RCC 7860 (cell line): ENCODE data around the gene PVRIG.
A peak's percentile ranks its signal among the peaks of the same experiment; 100 is the strongest.
"Not testable (repeated sequence)": the region's sequence is repeated elsewhere in the genome, so short reads cannot be mapped to it uniquely, and the experiment has no call there.

ENCODE experiments used
- DNase-seq: peaks from one replicate; pipeline ENCODE4 v3.0.0-alpha.2; 2015; ENCODE audit warnings: low spot score
- FAIRE-seq: peaks from 2 replicates; lab custom pipeline; 2012; peaks lifted over from hg19 to GRCh38; lab: Jason Lieb, UNC

The PVRIG gene

DNA sequence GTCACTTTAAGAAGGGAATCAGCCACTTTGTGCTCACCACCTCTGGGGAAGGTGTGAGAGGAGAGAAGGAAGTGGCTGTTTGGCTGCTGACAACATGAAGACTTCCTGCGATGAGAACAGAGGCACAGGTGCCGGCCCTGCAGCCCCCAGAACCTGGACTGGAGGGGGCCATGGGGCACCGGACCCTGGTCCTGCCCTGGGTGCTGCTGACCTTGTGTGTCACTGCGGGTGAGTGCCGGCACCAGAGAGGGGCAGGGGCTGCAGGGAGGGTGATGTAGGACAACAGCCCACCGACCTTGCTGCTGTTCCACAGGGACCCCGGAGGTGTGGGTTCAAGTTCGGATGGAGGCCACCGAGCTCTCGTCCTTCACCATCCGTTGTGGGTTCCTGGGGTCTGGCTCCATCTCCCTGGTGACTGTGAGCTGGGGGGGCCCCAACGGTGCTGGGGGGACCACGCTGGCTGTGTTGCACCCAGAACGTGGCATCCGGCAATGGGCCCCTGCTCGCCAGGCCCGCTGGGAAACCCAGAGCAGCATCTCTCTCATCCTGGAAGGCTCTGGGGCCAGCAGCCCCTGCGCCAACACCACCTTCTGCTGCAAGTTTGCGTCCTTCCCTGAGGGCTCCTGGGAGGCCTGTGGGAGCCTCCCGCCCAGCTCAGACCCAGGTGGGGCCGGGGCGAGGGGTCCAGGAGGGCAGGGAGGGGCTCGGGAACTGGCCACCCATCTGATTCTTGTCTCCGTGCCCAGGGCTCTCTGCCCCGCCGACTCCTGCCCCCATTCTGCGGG lies at the start of gene PVRIG:
PVRIG (plus strand) TSS at position 149 of the 785 bp plus-strand sequence; CDS start at position 171, 22 bp downstream.
- FAIRE-seq, DNase-seq: not testable (repeated sequence)

DNA sequence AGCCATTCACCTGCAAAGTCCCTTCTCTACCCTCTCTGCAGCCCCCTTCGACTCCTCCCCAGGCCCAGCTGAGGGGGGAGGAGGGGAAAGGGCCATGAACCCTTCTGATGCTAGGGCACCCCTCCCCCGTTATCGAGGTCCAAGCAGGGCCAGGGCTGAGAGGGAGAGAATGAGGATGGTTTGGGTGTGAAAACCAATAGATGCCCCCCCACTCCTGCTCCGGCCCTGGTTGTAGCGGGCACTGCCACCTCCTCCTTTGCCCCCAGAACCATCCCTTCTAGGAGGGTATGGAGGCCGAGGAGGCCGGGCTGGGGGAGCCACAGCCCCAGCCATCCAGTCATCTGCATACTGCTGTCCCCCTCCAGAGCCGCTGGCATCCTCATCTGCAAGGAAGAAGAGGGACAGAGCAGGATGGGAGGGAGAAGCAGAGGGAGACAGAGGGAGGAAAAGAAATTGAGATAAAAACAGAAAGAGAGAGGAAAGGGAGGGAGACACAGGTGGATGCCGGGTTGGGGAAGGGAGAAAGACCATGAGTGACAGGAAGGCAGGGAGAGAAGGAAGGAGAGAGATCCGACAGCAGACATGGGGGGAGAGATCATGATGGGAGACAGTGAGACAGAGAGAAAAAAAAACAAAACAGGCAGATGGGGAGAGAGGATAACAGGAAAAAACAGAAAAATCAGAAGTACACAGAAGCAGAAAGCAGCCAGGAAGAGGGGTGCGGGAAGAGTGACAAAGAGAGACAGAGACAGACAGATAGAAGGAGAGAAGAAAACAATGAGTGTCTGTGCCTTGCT lies 49.5 kb upstream of the PVRIG start:
- DNase-seq (no peak), FAIRE-seq (no peak)

- no peak for FAIRE-seq
- DNase-seq, result no peak
Observed at GRCh38 chr7:100171087-100171681, 48.6 kb upstream of the PVRIG start.

DNA sequence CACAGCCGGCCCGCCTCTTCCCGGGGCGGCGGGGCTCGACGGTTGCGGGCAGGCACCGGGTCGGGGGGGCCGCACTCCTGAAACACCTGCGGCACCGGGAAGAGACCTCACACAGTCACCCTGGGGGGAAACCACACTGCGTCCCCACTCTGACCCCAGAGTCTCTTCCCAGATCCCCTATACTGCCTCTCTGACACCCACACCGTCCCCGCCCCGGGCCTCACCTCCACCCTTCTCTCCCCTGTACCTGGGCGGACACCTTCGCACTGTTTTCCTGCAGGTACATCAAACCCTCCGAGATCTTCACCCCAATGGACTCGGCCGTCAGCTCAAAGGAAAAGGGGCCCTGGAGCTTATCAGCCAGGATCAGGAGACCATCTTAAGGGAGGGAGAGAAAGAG lies 47.9 kb upstream of the PVRIG start:
- no peak for FAIRE-seq

DNA sequence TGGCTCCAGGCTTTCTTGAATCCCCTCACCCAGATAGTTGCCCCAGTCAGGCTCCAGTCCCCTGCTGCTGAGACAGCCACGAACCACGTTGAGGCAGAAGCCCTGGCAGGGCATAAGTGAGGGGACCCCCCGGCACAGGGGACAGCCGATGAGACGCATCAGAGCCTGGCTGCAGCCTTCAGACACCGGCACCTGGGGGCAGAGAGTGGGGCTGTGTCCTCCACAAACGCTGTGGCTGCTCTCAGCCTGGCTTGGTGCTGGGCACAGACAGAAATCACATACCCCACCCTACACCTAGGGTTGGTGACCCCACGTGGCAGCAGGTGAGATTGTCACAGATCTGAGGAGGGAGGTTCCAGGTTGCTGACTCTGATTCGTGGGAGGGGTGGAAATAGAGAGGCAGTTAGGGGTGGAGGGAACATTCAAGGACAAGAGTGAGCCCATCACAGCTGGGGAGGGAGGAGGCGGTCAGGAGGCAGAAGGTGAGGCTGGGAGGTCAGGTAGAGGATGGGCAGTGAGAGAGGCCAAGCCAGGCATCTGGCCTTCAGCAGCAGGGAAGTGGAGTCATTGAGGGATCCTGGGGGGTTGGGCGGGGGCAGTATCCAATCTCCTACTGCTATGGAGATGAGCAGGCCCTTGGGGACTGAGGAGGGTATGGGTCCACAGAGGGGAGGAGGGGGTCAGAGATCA lies 45.8 kb upstream of the PVRIG start:
- DNase-seq (no peak), FAIRE-seq (no peak)

More for the DNA sequence above, 47.9 kb upstream of the PVRIG start:
- no peak for DNase-seq

DNA sequence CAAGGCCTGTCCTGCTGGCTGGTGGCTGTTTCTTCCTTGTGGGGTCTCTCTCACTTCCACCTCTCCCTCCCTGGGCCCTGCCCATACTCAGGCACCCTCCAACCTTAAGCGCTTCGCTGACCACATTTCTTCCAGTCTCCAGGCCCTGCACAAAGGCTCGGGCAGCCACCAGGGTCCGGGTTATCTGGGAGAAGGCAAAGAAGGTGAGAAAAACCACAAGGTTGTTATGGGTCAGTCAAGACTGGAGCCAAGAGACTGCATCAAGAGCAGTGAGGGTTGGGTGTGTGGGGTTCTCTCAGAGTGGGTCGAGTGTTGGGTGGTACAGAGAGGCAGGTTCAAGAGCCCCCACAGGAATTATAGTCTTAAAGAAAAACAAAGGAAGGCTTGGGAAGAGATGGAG lies 45.2 kb upstream of the PVRIG start:
- FAIRE-seq, result no peak

DNA sequence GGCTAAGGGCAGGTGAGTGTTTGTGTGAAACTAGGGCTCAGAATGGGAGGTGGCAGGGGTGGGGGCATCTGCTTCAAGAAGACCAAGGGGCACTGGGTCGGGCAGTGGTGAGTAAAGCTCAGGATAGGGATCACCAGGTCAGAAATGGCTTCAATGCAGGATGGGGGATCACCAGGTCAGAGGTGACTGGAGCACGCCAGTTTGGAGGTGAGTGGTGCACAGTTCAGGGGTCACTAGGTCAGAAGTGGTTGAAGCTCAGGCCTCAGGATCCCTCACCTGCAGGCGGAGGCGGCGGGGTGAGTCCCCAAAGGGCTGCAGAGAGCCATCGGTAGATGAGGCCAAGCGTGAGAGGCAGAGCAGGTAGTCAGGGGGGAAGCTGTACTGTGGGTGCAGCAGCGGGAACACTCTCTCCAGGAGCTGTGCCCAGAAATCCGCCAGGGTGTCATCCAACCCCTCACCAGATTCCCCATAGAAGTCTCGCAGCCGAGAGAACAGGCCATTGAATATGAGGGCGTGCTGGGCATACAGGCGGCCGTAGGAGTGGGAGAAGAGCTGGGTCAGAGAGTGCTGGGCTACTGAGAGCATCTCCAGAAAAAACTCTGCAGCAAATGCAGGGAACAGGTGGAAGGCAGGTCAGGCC lies 44.3 kb upstream of the PVRIG start:
- FAIRE-seq, result no peak
- DNase-seq, result no peak

More for the DNA sequence above, 45.2 kb upstream of the PVRIG start:
- no peak for DNase-seq

- FAIRE-seq, result no peak
Observed at GRCh38 chr7:100176096-100177044, 43.4 kb upstream of the PVRIG start.

GRCh38 chr7:100177045-100178001 lies 42.4 kb upstream of the PVRIG start, which contains the start of the genes GPC2 and STAG3:
TSS of gene GPC2 (minus strand) at chr7:100177381. CDS start at chr7:100177199, 182 bp downstream.
TSS of gene STAG3 (plus strand) at chr7:100177918. CDS start at chr7:100180557, 2,639 bp downstream.
- FAIRE-seq, result peak; percentile 85
- peak; percentile 84 for DNase-seq

More at GRCh38 chr7:100176096-100177044, 43.4 kb upstream of the PVRIG start:
- DNase-seq, result no peak

DNA sequence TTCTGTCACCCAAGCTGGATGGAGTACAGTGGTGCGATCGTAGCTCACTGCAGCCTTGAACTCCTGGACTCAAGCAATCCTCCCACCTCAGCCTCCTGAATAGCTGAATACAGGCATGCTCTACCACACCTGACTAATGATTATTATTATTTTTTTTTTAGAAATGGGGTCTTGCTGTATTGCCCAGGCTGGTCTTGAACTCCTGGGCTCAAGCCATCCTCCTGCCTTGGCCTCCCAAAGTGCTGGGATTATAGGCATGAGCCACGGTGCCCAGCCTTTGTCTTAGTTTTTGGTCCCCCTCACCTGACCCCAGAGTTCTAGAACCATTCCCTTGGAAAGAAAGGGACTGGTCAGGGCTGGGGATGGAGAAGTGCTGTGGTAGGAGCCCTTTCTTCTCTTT lies 39.7 kb upstream of the PVRIG start:
- DNase-seq, FAIRE-seq: not testable (repeated sequence)

DNA sequence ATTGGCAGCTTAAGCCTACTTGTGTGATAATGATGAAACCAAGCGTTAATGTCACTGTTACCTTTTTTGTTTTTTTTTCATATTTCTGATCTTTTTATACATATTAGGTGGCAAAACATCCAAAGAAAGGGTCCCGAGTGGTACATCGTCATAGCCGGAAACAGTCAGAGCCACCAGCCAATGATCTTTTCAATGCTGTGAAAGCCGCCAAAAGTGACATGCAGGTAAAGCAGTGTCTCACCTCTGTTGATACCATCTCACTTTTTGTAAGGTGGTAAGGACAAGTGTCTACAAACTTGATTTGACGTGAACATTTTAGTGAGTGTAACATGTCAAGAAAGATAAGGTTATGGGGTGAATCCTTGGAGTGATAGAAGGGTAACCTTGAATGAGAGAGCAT lies 37.1 kb upstream of the PVRIG start:
- DNase-seq, FAIRE-seq: not testable (repeated sequence)

DNA sequence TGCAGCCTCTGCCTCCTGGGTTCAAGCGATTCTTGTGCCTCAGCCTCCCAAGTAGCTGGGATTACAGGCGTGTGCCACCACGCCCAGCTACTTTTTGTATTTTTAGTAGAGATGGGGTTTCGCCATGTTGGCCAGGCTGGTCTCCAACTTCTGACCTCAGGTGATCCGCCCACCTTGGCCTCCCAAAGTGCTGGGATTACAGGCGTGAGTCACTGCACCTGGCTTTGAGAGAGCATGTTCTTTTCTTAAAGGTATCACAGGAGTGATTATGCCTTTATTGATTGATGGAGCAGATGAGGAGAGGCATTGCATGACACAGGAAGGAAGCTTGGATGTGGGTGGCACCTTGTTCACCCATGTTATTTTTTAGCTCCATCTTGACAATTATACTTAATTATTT lies 36.7 kb upstream of the PVRIG start:
- not testable (repeated sequence) for DNase-seq, FAIRE-seq

- DNase-seq (no peak), FAIRE-seq (no peak)
Observed at GRCh38 chr7:100185726-100186125, 34.0 kb upstream of the PVRIG start.

GRCh38 chr7:100189061-100189460 lies 30.7 kb upstream of the PVRIG start:
- DNase-seq (no peak), FAIRE-seq (no peak)

GRCh38 chr7:100190048-100190711 lies 29.6 kb upstream of the PVRIG start:
- peak; percentile 21 for DNase-seq
- FAIRE-seq, result peak; percentile 74

- DNase-seq (no peak), FAIRE-seq (no peak)
Observed at GRCh38 chr7:100191775-100192174, 28.0 kb upstream of the PVRIG start.

DNA sequence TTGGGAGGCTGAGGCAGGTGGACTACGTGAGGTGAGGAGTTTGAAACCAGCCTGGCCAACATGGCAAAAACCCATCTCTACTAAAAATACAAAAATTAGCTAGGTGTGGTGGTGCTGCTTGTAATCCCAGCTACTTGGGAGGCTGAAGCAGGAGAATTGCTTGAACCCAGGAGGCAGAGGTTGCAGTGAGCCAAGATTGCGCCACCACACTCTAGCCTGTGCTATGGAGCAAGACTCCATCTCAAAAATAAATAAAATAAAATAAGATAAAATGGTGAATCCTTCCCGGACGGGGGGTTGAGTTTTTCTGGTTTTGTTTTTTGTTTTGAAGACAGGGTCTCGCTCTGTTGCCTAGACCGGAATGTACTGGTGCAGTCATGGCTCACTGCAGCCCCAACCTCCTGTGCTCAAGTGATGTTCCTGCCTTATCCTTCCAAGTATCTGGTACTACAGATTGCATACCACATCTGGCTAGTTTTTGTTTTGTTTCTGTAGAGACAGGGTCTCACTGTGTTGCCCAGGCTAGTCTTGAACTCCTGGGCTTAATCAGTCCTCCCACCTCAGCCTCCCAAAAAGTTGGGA lies 27.4 kb upstream of the PVRIG start:
- FAIRE-seq, DNase-seq: not testable (repeated sequence)
